K562 (cell line): ENCODE measurements around the gene EVC. TPM values are rescaled to one million over a fixed set of nuclear protein-coding genes. Genes with fewer than 3 reads are reported as not detected.

Source experiments
- ATAC-seq: fragments of 200-7000 bp; cut with Tn5 transposase; 3 replicates; pipeline ENCODE4 v1.9.1; 2020; ENCODE audit warnings: moderate library complexity
- BruUV-seq: library from RNA; stranded (reverse); fragments of 400-500 nt; replicated peaks from 2 replicates; lab custom pipeline; 2021; lab: Mats Ljungman, UMichigan
- CTCF ChIA-PET: fragments of 300-600 bp; formaldehyde crosslinking; extraction: SDS; loops from one replicate; lab custom pipeline; 2021; ENCODE audit warnings: low intra/inter-chr PET ratio; lab: Yijun Ruan, JAX
- POLR2A ChIA-PET: fragments of 300-600, 350-650 bp; sonication (Branson Sonifier 250); formaldehyde crosslinking; extraction: SDS; loops from one replicate; lab custom pipeline; 2021; ENCODE audit warnings: antibody characterized with exemption, inconsistent platforms; lab: Yijun Ruan, JAX
- DNase-seq, 4 experiments: peaks; one replicate each; pipeline versions ENCODE4 v3.0.0 to v3.0.0-alpha.2; 2011 to 2018; ENCODE audit warnings: low spot score in 3 of 4, mixed read lengths in 3 of 4; ENCODE audit errors: extremely low read depth in 1 of 4
- FAIRE-seq: peaks from 2 replicates; lab custom pipeline; 2011; peaks lifted over from hg19 to GRCh38; lab: Jason Lieb, UNC
- H2AFZ ChIP-seq: 2 replicates; pipeline ENCODE4 v1.6.0; 2011; ENCODE audit warnings: low read depth, low read length, control low read depth, inconsistent platforms
- H3K27ac ChIP-seq: fragments of 200-600 bp; 3 replicates; pipeline ENCODE4 v1.8.0; 2011; ENCODE audit warnings: low read depth, mild to moderate bottlenecking, control low read depth, inconsistent platforms, low read length, moderate library complexity, mixed read lengths; ENCODE audit errors: extremely low read depth
- H3K27me3 ChIP-seq, 2 experiments: fragments of 300-600 bp in 1 of 2; 2 replicates in 1 of 2; 3 replicates in 1 of 2; pipeline versions ENCODE4 v1.6.0 to v1.8.0; 2011; ENCODE audit warnings: inconsistent platforms in 2 of 2, low read length in 2 of 2, mild to moderate bottlenecking in 1 of 2, mixed read lengths in 1 of 2, moderate library complexity in 1 of 2; ENCODE audit not compliant: control insufficient read depth in 2 of 2, insufficient read depth in 2 of 2
- H3K36me3 ChIP-seq: fragments of 300-600 bp; 3 replicates; pipeline ENCODE4 v1.8.0; 2011; ENCODE audit warnings: mild to moderate bottlenecking, low read length, inconsistent platforms; ENCODE audit not compliant: control insufficient read depth, insufficient read depth
- H3K4me1 ChIP-seq, 2 experiments: fragments of 200-600 bp in 1 of 2; replicated peaks in 1 of 2; 2 replicates in 1 of 2; 3 replicates in 1 of 2; pipeline versions ENCODE4 v1.5.1 to v1.8.0; 2011; ENCODE audit warnings: inconsistent platforms in 2 of 2, low read length in 2 of 2, mild to moderate bottlenecking in 1 of 2, mixed read lengths in 1 of 2, moderate library complexity in 1 of 2; ENCODE audit not compliant: control insufficient read depth in 2 of 2, insufficient read depth in 2 of 2
- H3K4me2 ChIP-seq: 2 replicates; pipeline ENCODE4 v1.6.1; 2011; ENCODE audit warnings: low read length, control low read depth, inconsistent platforms, mixed read lengths; ENCODE audit not compliant: insufficient read depth
- H3K4me3 ChIP-seq: fragments of 200-600 bp; sonication (generic), shearing (Covaris generic); 2 replicates; pipeline ENCODE4 v1.5.1; 2016; ENCODE audit warnings: control low read depth, inconsistent platforms
- H3K79me2 ChIP-seq: fragments of 200-600 bp; 3 replicates; pipeline ENCODE4 v1.8.0; 2011; ENCODE audit warnings: low read length, inconsistent platforms; ENCODE audit not compliant: control insufficient read depth, insufficient read depth
- H3K9ac ChIP-seq, 2 experiments: 2 replicates each; pipeline versions ENCODE4 v1.6.0 to v1.6.1; 2011; ENCODE audit warnings: low read depth in 2 of 2, low read length in 2 of 2, control low read depth in 1 of 2, inconsistent platforms in 1 of 2, mild to moderate bottlenecking in 1 of 2, mixed read lengths in 1 of 2; ENCODE audit not compliant: insufficient read depth in 1 of 2
- H3K9me1 ChIP-seq: one replicate; pipeline ENCODE4 v1.6.0; 2011; ENCODE audit warnings: inconsistent platforms, mild to moderate bottlenecking, low read length, moderate library complexity; ENCODE audit not compliant: control insufficient read depth, insufficient read depth
- H3K9me3 ChIP-seq: replicated peaks from 2 replicates; pipeline ENCODE4 v1.5.1; 2011; ENCODE audit warnings: low read depth, low read length, inconsistent platforms; ENCODE audit not compliant: control insufficient read depth, insufficient read depth
- H4K20me1 ChIP-seq: replicated peaks from 2 replicates; pipeline ENCODE4 v1.6.1; 2011; ENCODE audit warnings: low read length, inconsistent platforms, mixed read lengths; ENCODE audit not compliant: control insufficient read depth, insufficient read depth
- CBFA2T2 ChIP-seq: fragments of 450-650 bp; conservative IDR thresholded peaks from 2 replicates; pipeline ENCODE4 v1.6.1; 2017; ENCODE audit warnings: mild to moderate bottlenecking
- RBM25 ChIP-seq: fragments of 200-400 bp; formaldehyde crosslinking; IDR thresholded peaks from 2 replicates; pipeline ENCODE4 v1.6.1; 2018; ENCODE audit warnings: low read length, low read depth, moderate library complexity; ENCODE audit not compliant: severe bottlenecking
- SNAPC5 ChIP-seq: fragments of 250-450 bp; sonication (Bioruptor Pico); IDR thresholded peaks from 2 replicates; pipeline ENCODE4 v1.8.0; 2021; ENCODE audit warnings: moderate library complexity, mild to moderate bottlenecking, inconsistent platforms
- WGBS: fragments of 100-300 bp; shearing (Covaris generic); methylation state at CpG from one replicate; pipeline ENCODE4 v1.1.6; 2016; ENCODE audit warnings: low coverage, mixed read lengths; ENCODE audit not compliant: insufficient coverage; ENCODE audit errors: missing lambda C conversion rate; 5-methylcytosine and 5-hydroxymethylcytosine counted together
- in situ Hi-C: fragments of 300-500 bp; cut with MboI; formaldehyde crosslinking; loops from 4 replicates; pipeline ENCODE4 v1.15.0; 2018; ENCODE audit warnings: inconsistent platforms, mixed read lengths
- intact Hi-C: fragments of 100-400 bp; cut with micrococcal nuclease; formaldehyde crosslinking; loops from 2 replicates; pipeline ENCODE4 v1.14.2; 2022
- polyA plus RNA-seq, 8 experiments: library from polyadenylated mRNA; depleted of rRNA in 4 of 8; stranded (reverse) in 5 of 8; unstranded in 3 of 8; fragments of >200 nt; fragmentation: Nextera tagmentation in 2 of 8; fragmentation: Illumina TruSeq in 1 of 8; extraction: Ambion mirVana in 2 of 8; extraction: Trizol in 1 of 8; gene quantifications; 2 replicates each; pipeline versions ENCODE4 v1.2.1 to v1.2.3, GENCODE V29; 2011 to 2014; ENCODE audit warnings: inconsistent platforms in 1 of 8, missing spikeins in 1 of 8
- total RNA-seq, 7 experiments: library from RNA; depleted of rRNA in 6 of 7; stranded (reverse); fragments of >200 nt in 6 of 7; fragmentation: Illumina TruSeq in 2 of 7; extraction: Trizol in 2 of 7; gene quantifications; 2 replicates each; pipeline versions ENCODE4 v1.2.1 to v1.2.3, GENCODE V29; 2011 to 2021; ENCODE audit warnings: low replicate concordance in 1 of 7
- TF ChIP-seq, protein P1 (sequence below): IDR thresholded peaks from 3 replicates; pipeline ENCODE4 v1.6.1; 2011; ENCODE audit warnings: borderline replicate concordance, mild to moderate bottlenecking, moderate library complexity; ENCODE audit not compliant: insufficient read length; ENCODE audit errors: extremely low read depth

The EVC gene
- total and polyA plus RNA-seq, 9 of the 15 experiments (the other 6 are each of a cell fraction or from before 2014, with no cell fraction given) = 0.03 to 3.2 (median 1.1) TPM

DNA sequence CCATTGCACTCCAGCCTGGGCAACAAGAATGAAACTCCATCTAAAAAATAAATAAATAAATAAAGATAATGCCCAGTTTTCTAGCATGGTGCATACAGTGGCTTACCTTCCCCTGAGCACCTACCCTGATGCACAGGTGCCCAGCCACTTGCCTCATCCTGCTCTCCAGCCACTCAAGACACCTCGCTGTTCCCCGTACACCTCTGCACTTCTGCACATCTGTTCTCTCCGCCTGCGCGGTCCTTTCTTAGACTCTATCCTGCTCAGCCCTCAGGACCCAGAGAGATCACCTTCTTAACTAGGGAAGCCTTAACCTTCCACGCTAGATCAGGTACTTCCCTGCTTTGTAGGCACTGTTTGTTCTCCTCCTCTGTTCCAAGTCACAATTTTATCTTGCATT, 2.9 kb downstream of the EVC start (continued):
- TF ChIP-seq SNAPC5 = no peak

DNA sequence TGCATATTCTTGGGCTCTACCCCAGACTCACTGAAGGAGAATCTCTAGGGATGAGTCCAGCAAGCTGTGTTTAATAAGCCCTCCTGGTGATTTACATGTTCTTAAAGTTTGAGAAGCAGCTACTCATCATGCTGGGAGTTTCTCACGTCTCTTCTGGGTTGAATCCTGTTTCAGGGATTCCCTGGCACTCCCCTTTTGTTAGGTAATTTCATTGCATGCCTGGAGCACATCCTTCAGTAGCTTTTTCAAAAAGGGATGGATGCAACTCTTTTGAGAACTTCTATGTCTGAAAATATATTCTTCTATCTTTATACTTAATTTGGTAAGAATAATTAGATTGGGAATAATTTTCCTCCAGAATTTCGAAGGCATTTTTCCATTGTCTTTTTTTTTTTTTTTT, 4.4 kb downstream of the EVC start:
- no peak for TF ChIP-seq CBFA2T2
- peak; percentile 89 for TF ChIP-seq RBM25
- no peak for ATAC-seq
- no peak for FAIRE-seq
- ChIA-PET POLR2A (interaction anchor here (0.7 kb wide), 1 partner anchor 9 kb away, joined by 5 read pairs; no protein-coding TSS in a partner anchor), CTCF (interaction anchor here (0.6 kb wide), 1 partner anchor 19 kb away, joined by 5 read pairs; no protein-coding TSS in a partner anchor)
- Histone ChIP-seq H3K4me3 (no peak overlapping the region), H3K9ac (no peak overlapping the region), H3K9me3 (no peaks in the 10 kb centered on the region), H3K27me3 (peaks cover 0 to 15% of the 10 kb centered on the region in 2 experiments; a peak in 3 of 5 replicates), H3K27ac (no peak overlapping the region), H3K36me3 (no peaks in the 10 kb centered on the region), H3K4me2 (no peak overlapping the region), H4K20me1 (no peaks in the 10 kb centered on the region), H3K9me1 (no peaks in the 10 kb centered on the region), H2AFZ (no peak overlapping the region), H3K4me1 (peaks cover 0 to 9% of the 10 kb centered on the region in 2 experiments; a peak in 2 of 5 replicates), H3K79me2 (no peaks in the 10 kb centered on the region)
- intact Hi-C loops = no loop called here
- in situ Hi-C loops = no loop called here
- 14% methylated on average over 2 of the region's 2 CpGs for WGBS
- no peak for DNase-seq
- no TSS peak for BruUV-seq

GRCh38 chr4:5716391-5716790, 5.4 kb downstream of the EVC start:
- Histone ChIP-seq H3K36me3 (no peaks in the 10 kb centered on the region), H3K9me1 (no peaks in the 10 kb centered on the region), H2AFZ (no peak overlapping the region), H3K4me3 (no peak overlapping the region), H3K27me3 (peaks cover 0 to 9% of the 10 kb centered on the region in 2 experiments; a peak in 3 of 5 replicates), H3K27ac (no peak overlapping the region), H3K4me1 (peaks cover 0 to 3% of the 10 kb centered on the region in 2 experiments; a peak in 2 of 5 replicates), H3K9me3 (no peaks in the 10 kb centered on the region), H3K4me2 (no peak overlapping the region), H4K20me1 (no peaks in the 10 kb centered on the region), H3K79me2 (no peaks in the 10 kb centered on the region), H3K9ac (no peak overlapping the region)
- WGBS = 4% methylated on average over 2 of the region's 2 CpGs
- intact Hi-C loops (no loop called here), in situ Hi-C loops (no loop called here)
- no TSS peak for BruUV-seq
- FAIRE-seq (no peak), DNase-seq (no peak), ATAC-seq (no peak)
- CTCF ChIA-PET = no interaction called here
- POLR2A ChIA-PET = interaction anchor here (0.6 kb wide), 1 partner anchor 19 kb away, joined by 5 read pairs; no protein-coding TSS in a partner anchor
- TF ChIP-seq, protein P1, sequence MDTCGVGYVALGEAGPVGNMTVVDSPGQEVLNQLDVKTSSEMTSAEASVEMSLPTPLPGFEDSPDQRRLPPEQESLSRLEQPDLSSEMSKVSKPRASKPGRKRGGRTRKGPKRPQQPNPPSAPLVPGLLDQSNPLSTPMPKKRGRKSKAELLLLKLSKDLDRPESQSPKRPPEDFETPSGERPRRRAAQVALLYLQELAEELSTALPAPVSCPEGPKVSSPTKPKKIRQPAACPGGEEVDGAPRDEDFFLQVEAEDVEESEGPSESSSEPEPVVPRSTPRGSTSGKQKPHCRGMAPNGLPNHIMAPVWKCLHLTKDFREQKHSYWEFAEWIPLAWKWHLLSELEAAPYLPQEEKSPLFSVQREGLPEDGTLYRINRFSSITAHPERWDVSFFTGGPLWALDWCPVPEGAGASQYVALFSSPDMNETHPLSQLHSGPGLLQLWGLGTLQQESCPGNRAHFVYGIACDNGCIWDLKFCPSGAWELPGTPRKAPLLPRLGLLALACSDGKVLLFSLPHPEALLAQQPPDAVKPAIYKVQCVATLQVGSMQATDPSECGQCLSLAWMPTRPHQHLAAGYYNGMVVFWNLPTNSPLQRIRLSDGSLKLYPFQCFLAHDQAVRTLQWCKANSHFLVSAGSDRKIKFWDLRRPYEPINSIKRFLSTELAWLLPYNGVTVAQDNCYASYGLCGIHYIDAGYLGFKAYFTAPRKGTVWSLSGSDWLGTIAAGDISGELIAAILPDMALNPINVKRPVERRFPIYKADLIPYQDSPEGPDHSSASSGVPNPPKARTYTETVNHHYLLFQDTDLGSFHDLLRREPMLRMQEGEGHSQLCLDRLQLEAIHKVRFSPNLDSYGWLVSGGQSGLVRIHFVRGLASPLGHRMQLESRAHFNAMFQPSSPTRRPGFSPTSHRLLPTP = no peak
